ENCODE data around the gene ZNF892. TPM values are rescaled to one million over a fixed set of nuclear protein-coding genes. Genes with fewer than 3 reads are reported as not detected.

ZNF892 gene
- total and polyA plus RNA-seq, 2 of the 13 experiments (the other 11 are each of a cell fraction or from before 2014, with no cell fraction given): not detected

- peak; percentile 94 for TF ChIP-seq ZNF451 (CRISPR knock-in tag; IDR thresholded peaks at IDR 0.05)
- peak; percentile 88 for TF ChIP-seq RBFOX2 (IDR thresholded peaks at IDR 0.05; ENCODE audit: low read depth, low read length)
- no peak for TF ChIP-seq ZEB1 (IDR thresholded peaks at IDR 0.05; ENCODE audit: insufficient replicate concordance, low read depth)
- TF ChIP-seq ZBTB20 (CRISPR knock-in tag; IDR thresholded peaks at IDR 0.05; ENCODE audit: borderline replicate concordance, low read depth): peak; percentile 85; the same call in 1 of the 2 replicates
- TF ChIP-seq GABPB1 (CRISPR knock-in tag; IDR thresholded peaks at IDR 0.05): peak; percentile 97
- TF ChIP-seq MED8 (CRISPR knock-in tag; IDR thresholded peaks at IDR 0.05; ENCODE audit: insufficient replicate concordance): peak; percentile 82
- peak; percentile 94 for TF ChIP-seq THAP7 (CRISPR knock-in tag; IDR thresholded peaks at IDR 0.05)
- 0 out of 2 replicates have a peak, but pooled peaks have one; percentile 50 for TF ChIP-seq TP53 (CRISPR knock-in tag; conservative IDR thresholded peaks at IDR 0.05)
- TF ChIP-seq NFE2 (CRISPR knock-in tag; IDR thresholded peaks at IDR 0.05): no peak
- TF ChIP-seq DBP (CRISPR knock-in tag; IDR thresholded peaks at IDR 0.05; ENCODE audit: not compliant biosample characterization): peak; percentile 57
- peak; percentile 90; the same call in 1 of the 2 replicates for TF ChIP-seq ZFP36L2 (CRISPR knock-in tag; IDR thresholded peaks at IDR 0.05)
- no peak for TF ChIP-seq MATR3 (CRISPR knock-in tag; IDR thresholded peaks at IDR 0.05)
- TF ChIP-seq NFAT5 (CRISPR knock-in tag; IDR thresholded peaks at IDR 0.05): no peak
- peak; percentile 83; the same call in 1 of the 2 replicates for TF ChIP-seq BRF2 (CRISPR knock-in tag; IDR thresholded peaks at IDR 0.05)
- no peak for TF ChIP-seq ZNF576 (CRISPR knock-in tag; IDR thresholded peaks at IDR 0.05)
- peak; percentile 90 for TF ChIP-seq ZNF605 (CRISPR knock-in tag; IDR thresholded peaks at IDR 0.05)
- peak; percentile 84 for TF ChIP-seq NFRKB (IDR thresholded peaks at IDR 0.05)
- no peak; the same call in none of the 2 replicates for TF ChIP-seq ZC3H4 (CRISPR knock-in tag; IDR thresholded peaks at IDR 0.05; ENCODE audit: borderline replicate concordance)
- peak; percentile 99 for TF ChIP-seq TAF1 (CRISPR knock-in tag; IDR thresholded peaks at IDR 0.05)
- no peak for TF ChIP-seq HMG20A (CRISPR knock-in tag; IDR thresholded peaks at IDR 0.05; ENCODE audit: borderline replicate concordance)
- TF ChIP-seq DMAP1 (CRISPR knock-in tag; IDR thresholded peaks at IDR 0.05): peak; percentile 98
Observed at GRCh38 chr2:95165371-95166064, 41.8 kb upstream of the ZNF892 start, which contains the start of gene ZNF2 (continued).
